Nephron progenitor cell (in vitro differentiated cells): ENCODE data around the gene PLA2G4B.
A peak's percentile ranks its signal among the peaks of the same experiment; 100 is the strongest.

Experiments used
- DNase-seq: peaks from one replicate; pipeline ENCODE4 v3.0.0; 2021
- H3K27ac Mint-ChIP-seq: 2 replicates; pipeline ENCODE4 v1.8.0; 2021; ENCODE audit warnings: mild to moderate bottlenecking, moderate library complexity, mixed read lengths
- H3K27me3 Mint-ChIP-seq: 2 replicates; pipeline ENCODE4 v1.8.0; 2021; ENCODE audit warnings: mild to moderate bottlenecking, low read depth, mixed read lengths; ENCODE audit not compliant: poor library complexity
- H3K36me3 Mint-ChIP-seq: 2 replicates; pipeline ENCODE4 v1.8.0; 2021; ENCODE audit warnings: low read depth, mixed read lengths
- H3K4me1 Mint-ChIP-seq: 2 replicates; pipeline ENCODE4 v1.8.0; 2021; ENCODE audit warnings: mixed read lengths
- H3K4me3 Mint-ChIP-seq: 2 replicates; pipeline ENCODE4 v1.8.0; 2021; ENCODE audit warnings: mild to moderate bottlenecking, moderate library complexity, mixed read lengths
- H3K9me3 Mint-ChIP-seq: 2 replicates; pipeline ENCODE4 v1.8.0; 2021; ENCODE audit warnings: mild to moderate bottlenecking, moderate library complexity, mixed read lengths
- CTCF ChIP-seq: fragments of 200-600 bp; sonication (generic); IDR thresholded peaks from 2 replicates; pipeline ENCODE4 v1.5.0; 2021; ENCODE audit warnings: antibody characterized with exemption

Gene PLA2G4B

DNA sequence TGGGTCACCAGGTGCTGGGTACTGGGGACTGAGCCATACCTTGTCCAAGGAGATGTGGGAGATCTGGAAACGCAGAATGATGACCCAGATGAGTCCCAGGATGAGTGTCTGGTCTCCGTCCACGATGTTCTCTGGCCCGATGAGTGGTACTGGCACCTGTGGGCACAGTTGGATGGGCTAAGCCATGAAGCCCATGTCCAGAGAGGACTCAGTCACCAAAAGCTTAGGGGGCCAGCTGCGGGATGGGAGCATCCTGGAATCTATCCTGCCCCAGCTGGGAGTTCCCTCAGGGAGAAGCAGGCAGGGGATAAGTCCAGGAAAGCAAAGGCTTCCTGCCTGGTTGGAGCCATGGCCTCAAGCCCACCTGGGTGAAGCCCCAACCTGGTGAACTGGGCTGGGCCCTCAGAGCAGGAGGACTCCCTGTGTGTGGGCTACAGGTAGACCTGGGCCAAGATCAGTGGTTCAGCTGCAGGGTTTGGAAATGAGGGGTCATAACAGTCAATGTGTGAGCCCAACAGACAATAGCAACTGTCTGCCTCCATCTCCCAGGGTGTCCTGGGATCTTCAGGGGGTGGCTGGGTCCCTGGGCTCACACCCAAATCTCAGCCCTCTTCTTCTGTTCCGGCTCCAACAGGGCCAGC lies 51.5 kb downstream of the PLA2G4B start:
- no peak for DNase-seq
- Mint-ChIP-seq H3K27me3 (peaks cover 18% of the 10 kb centered on the region), H3K4me3 (no peak overlapping the region), H3K4me1 (peaks cover 13% of the 10 kb centered on the region), H3K27ac (no peak overlapping the region), H3K9me3 (no peaks in the 10 kb centered on the region), H3K36me3 (no peaks in the 10 kb centered on the region)
- no peak for TF ChIP-seq CTCF

DNA sequence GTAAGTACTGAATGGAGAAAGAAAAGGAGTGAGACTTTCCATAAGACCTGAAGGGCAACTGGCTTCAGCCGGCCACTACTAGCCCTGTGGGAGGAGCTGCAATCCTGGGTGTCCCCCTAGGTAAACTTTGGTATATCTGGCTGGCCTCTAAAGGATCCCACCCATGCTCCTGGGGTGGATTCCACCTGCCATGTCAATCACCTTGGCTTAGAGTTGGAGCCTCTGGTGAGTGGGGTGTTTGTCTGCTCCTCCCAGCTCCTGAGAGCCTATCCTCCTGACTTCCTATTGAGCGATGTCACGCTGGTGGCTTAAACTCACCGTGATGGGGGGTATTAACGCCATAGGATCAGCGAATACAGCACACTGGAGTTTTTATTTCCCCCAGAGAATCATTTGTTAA lies 52.6 kb downstream of the PLA2G4B start:
- Mint-ChIP-seq H3K27ac (no peak overlapping the region), H3K4me3 (no peak overlapping the region), H3K4me1 (peaks cover 19% of the 10 kb centered on the region), H3K27me3 (peaks cover 18% of the 10 kb centered on the region), H3K36me3 (no peaks in the 10 kb centered on the region), H3K9me3 (no peaks in the 10 kb centered on the region)
- TF ChIP-seq CTCF, result no peak
- DNase-seq, result no peak

GRCh38 chr15:41891946-41892345 lies 53.3 kb downstream of the PLA2G4B start:
- no peak for DNase-seq
- no peak for TF ChIP-seq CTCF
- H3K4me3 Mint-ChIP-seq, result no peak overlapping the region
- H3K9me3 Mint-ChIP-seq, result no peaks in the 10 kb centered on the region
- peaks cover 27% of the 10 kb centered on the region for H3K4me1 Mint-ChIP-seq
- no peak overlapping the region for H3K27ac Mint-ChIP-seq
- H3K27me3 Mint-ChIP-seq, result peaks cover 18% of the 10 kb centered on the region
- no peaks in the 10 kb centered on the region for H3K36me3 Mint-ChIP-seq

DNA sequence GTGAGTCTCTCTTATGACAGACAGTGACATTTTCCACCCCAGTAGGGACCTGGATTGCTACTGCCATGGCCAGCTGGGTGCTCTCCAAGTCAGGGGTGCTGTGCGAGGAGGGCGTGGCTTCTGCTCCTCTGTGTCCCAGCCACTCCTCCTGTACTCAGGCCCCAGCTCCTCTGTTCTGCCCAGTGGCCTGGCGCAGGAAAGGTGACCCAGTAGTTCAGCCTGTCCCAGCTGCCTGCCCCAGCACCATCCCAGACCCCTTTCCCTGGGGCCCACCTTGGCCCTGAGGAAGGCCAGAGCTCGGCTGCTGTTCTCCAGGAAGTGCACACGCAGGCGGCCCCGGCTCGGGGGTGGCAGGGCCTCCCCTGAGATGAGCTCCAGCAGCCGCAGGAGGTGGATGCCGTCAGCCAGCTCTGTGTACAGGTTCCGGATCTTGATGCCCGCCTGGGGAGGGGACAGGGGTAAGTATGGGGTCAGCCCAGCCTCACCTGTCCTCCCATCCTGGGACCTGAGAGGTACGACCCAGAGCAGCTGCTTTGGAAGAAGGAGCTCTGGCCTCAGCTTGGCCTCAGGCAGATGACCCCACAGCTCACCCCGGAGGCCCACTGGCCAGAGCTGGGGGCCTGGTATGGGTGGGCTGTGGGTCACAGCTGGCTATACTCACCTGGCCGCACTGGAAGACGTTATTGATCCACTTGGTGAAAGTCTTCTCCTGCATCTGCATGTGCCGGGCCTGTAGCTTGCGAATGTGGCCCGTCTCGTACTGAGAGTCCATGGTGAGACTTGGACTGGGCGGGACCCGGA lies 54.2 kb downstream of the PLA2G4B start:
- Mint-ChIP-seq H3K27ac (peak overlapping the region; percentile 8), H3K4me1 (peaks cover 31% of the 10 kb centered on the region), H3K27me3 (peaks cover 18% of the 10 kb centered on the region), H3K36me3 (no peaks in the 10 kb centered on the region), H3K4me3 (no peak overlapping the region), H3K9me3 (no peaks in the 10 kb centered on the region)
- no peak for DNase-seq
- no peak for TF ChIP-seq CTCF

DNA sequence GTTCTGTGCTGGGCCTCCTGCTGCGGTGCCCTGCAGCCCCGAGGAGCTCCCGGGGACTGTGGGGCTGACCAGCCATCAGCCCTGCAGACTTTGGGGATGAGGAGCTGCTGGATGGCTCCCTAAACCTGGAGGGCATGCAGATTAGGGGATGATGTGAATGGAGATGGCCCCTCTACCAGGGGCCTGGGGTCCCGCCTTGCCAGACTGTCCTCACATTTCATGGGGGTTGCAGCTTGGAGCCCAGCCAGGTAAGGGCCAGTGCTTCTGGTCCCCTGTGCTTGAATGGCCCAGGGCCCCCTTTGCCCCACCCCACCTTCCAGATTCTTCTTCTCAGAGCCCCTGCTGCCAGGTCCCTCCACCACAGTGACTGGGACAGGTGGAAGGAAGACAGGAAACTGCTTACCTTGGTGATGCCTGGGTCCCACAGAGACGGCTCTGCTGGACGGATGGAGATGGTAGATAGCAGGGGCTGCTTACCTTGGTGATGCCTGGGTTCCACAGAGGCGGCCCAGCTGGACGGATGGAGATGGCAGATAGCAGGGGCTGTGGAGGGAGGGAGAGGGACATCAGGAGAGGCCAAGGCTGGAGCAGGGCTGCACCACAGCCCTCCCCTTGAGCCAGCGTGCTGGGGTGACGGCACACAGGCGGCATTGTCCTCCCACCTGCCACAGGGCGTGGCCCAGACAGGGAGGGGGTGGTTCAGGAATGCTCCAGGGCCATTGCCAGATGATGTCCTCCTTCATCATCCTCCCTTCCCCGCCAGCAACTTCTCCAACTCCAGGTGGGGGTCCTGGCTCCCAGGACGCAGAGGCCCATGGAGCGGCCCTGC lies 55.0 kb downstream of the PLA2G4B start, which contains the start of gene SPTBN5:
SPTBN5 (minus strand) TSS at position 632 of the 829 bp plus-strand sequence; CDS start at position 76, 556 bp downstream.
- TF ChIP-seq CTCF, result no peak
- DNase-seq, result no peak
- Mint-ChIP-seq H3K4me3 (no peak within 1 kb of the TSS), H3K36me3 (no peaks in the 10 kb centered on the region), H3K27me3 (peaks cover 18% of the 10 kb centered on the region), H3K9me3 (no peaks in the 10 kb centered on the region), H3K4me1 (peaks cover 37% of the 10 kb centered on the region), H3K27ac (no peak within 1 kb of the TSS)
